Mononuclear cell (primary cell): Measurements from ENCODE around the gene TRPM4. TPM values are rescaled to one million over a fixed set of nuclear protein-coding genes. Genes with fewer than 3 reads are reported as not detected.

Experiments used
- H3K27me3 ChIP-seq: 2 replicates; pipeline ENCODE4 v1.6.0; 2011; ENCODE audit warnings: low read length, control low read depth; ENCODE audit not compliant: insufficient read depth
- H3K4me1 ChIP-seq: 2 replicates; pipeline ENCODE4 v1.5.1; 2011; ENCODE audit warnings: mild to moderate bottlenecking, low read length, control low read depth; ENCODE audit not compliant: insufficient read depth
- H3K4me3 ChIP-seq: 2 replicates; pipeline ENCODE4 v1.5.1; 2011; ENCODE audit warnings: mild to moderate bottlenecking, low read length, moderate library complexity
- H3K9me3 ChIP-seq: 2 replicates; pipeline ENCODE4 v1.5.1; 2011; ENCODE audit warnings: low read depth, mild to moderate bottlenecking, control low read depth, low read length
- total RNA-seq: library from RNA; depleted of rRNA; stranded (reverse); fragments of >200 nt; gene quantifications from one replicate; pipeline ENCODE4 v1.2.3, GENCODE V29; 2012

The TRPM4 gene
- 1.5 TPM for total RNA-seq

- Histone ChIP-seq H3K27me3 (peaks cover 14% of the 10 kb centered on the region), H3K9me3 (no peaks in the 10 kb centered on the region), H3K4me3 (peak within 1 kb of the TSS; percentile 18)
Measured at GRCh38 chr19:49157445-49158224, at the start of gene TRPM4. TRPM4 (plus strand) TSS chr19:49157792; CDS start chr19:49157867, 75 bp downstream.

DNA sequence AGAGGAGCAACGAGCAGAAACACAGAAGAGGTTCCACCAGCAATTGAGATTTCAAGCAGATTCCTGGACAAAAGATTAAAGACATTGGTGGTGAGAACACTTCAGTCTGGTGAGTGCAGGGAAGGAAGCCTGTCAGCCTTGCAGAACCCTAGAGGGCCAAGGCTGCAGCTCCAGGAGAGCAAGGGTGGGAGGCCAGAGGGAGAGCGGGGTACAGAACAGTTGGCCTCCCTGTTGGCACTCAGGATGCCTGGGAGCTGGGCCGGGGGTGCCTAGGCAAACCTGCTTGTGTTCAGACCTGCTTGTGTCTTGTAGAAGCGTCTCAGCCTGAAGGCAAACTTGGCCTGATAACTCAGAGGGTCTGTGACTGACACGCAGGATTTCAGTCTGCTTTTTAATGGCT, 48.5 kb upstream of the TRPM4 start:
- Histone ChIP-seq H3K4me3 (no peak overlapping the region), H3K4me1 (peaks cover 8% of the 10 kb centered on the region), H3K27me3 (no peaks in the 10 kb centered on the region), H3K9me3 (no peaks in the 10 kb centered on the region)

More at GRCh38 chr19:49157445-49158224, at the start of gene TRPM4:
- H3K4me1 ChIP-seq, result peaks cover 9% of the 10 kb centered on the region

GRCh38 chr19:49109569-49110233, 47.9 kb upstream of the TRPM4 start:
- Histone ChIP-seq H3K4me3 (no peak overlapping the region), H3K27me3 (no peaks in the 10 kb centered on the region), H3K4me1 (peaks cover 10% of the 10 kb centered on the region), H3K9me3 (no peaks in the 10 kb centered on the region)

GRCh38 chr19:49110567-49110966, 47.0 kb upstream of the TRPM4 start:
- Histone ChIP-seq H3K27me3 (no peaks in the 10 kb centered on the region), H3K9me3 (no peaks in the 10 kb centered on the region), H3K4me3 (no peak overlapping the region), H3K4me1 (peaks cover 16% of the 10 kb centered on the region)

DNA sequence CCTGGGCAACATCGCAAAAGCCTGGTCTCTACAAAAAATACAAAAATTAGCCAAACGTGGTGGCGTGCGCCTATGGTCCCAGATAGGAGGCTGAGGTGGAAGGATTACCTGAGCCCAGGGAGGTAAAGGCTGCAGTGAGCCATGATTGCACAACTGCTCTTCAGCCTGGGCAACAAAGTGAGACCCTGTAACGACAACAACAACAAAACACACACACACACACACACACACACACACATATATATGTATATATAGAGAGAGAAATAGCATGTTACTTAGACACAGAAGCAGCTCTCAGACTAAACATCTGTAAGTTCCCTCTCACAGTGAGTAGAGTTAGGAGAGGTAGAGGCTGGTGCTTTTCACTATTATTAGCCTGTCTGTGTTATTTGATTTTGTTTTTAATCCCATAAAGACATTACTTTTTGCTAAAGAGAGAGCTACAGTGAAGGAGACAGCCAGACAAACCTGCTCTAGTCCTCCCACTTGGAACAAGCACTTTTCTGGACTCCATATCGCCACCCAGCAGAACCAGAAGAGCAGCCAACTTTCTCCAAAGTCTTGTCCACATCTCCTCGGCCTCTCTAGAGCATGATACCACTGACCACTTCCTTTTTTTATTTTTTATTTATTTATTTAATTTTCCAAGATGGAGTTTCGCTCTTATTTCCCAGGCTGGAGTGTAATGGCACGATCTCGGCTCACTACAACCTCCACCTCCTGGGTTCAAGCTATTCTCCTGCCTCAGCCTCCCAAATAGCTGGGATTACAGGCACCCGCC, 46.2 kb upstream of the TRPM4 start:
- Histone ChIP-seq H3K9me3 (no peaks in the 10 kb centered on the region), H3K27me3 (no peaks in the 10 kb centered on the region), H3K4me3 (no peak overlapping the region), H3K4me1 (peaks cover 22% of the 10 kb centered on the region)

DNA sequence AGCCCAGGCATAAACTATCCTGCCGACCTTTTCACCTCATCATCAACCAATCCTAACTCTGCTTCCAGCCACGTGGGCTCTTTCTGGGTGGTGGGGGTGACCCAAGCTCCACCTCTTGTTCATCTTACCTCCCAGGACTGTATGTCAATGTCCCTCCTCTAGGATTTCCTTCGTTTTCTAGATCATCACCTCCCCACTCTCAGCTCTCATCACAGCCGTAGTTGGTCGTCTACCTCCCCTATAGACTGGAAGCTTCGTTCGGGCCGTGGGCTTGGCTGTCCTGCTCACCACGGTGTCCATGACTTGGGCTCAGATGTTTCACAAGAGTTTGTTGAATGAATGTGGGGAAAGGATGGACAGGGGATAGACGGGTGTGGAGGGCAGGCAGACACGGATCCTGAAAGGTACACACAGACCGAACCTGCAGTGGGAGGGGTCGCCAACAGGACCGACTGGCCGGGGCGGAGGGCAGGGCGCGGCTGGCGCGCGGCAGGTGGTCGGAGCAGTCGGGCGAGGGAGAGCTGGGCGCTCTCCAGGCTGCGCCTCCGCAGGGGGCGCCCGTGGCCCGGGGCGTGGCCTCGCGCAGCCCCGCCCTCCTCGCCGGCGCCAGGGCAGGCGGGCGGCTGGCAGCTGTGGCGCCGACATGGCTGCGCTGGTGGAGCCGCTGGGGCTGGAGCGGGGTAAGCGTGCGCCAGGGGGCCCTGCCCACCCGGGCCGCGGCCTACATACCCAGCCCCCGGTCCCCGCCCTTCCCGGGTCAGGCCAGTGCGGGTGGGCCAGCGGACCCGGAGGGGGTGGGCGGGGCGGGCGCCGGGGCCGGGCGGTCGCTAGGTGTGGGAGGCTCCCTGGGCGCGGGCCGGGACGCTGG, 43.6 kb upstream of the TRPM4 start, which contains the start of gene LIN7B:
LIN7B (plus strand) TSS at position 609 of the 868 bp plus-strand sequence; CDS start at position 644, 35 bp downstream.
- Histone ChIP-seq H3K27me3 (no peaks in the 10 kb centered on the region), H3K4me3 (peak within 1 kb of the TSS; percentile 47), H3K4me1 (peaks cover 39% of the 10 kb centered on the region)

DNA sequence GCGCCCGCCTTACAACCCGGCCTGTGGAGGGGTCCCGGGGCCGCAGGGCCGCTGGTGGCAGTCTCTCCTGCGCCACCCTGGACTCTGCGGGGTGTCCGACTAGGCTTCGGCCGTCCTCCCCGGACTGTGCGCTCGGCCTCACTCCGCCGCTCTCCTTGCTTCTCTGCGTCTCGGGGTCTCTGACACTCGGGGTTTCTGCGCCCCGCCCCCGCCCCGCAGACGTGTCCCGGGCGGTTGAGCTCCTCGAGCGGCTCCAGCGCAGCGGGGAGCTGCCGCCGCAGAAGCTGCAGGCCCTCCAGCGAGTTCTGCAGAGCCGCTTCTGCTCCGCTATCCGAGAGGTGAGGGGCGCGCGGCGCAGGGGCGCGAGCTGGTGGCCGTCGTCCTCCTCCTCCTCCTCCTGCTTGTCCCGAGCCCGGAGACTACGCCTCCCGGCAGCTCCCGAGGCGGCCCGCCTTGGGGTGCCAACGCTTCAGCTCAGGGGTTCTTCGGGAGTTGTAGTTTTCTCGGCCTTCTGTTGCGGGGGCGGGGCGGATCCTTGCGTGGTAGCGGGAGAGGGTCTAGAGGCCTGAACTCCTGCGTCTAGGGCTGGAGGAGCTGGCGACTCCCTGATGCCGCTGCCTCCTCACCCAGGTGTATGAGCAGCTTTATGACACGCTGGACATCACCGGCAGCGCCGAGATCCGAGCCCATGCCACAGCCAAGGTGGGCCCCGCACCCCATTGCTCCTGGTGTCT, 42.8 kb upstream of the TRPM4 start:
- Histone ChIP-seq H3K4me3 (peak overlapping the region; percentile 47), H3K9me3 (no peaks in the 10 kb centered on the region), H3K4me1 (peaks cover 44% of the 10 kb centered on the region)

More for the DNA sequence above, 43.6 kb upstream of the TRPM4 start, which contains the start of gene LIN7B:
- no peaks in the 10 kb centered on the region for H3K9me3 ChIP-seq

GRCh38 chr19:49116544-49116943, 41.0 kb upstream of the TRPM4 start:
- peaks cover 48% of the 10 kb centered on the region for H3K4me1 ChIP-seq
- H3K27me3 ChIP-seq, result peaks cover 11% of the 10 kb centered on the region
- H3K4me3 ChIP-seq, result no peak overlapping the region
- no peaks in the 10 kb centered on the region for H3K9me3 ChIP-seq

More for the DNA sequence above, 42.8 kb upstream of the TRPM4 start:
- no peaks in the 10 kb centered on the region for H3K27me3 ChIP-seq

GRCh38 chr19:49117677-49118564, 39.7 kb upstream of the TRPM4 start:
- Histone ChIP-seq H3K9me3 (no peaks in the 10 kb centered on the region), H3K4me1 (peaks cover 48% of the 10 kb centered on the region), H3K4me3 (peak overlapping the region; percentile 43), H3K27me3 (peaks cover 11% of the 10 kb centered on the region)

GRCh38 chr19:49118565-49119410, 38.8 kb upstream of the TRPM4 start, which contains the start of gene C19orf73:
C19orf73 (minus strand) TSS chr19:49119143; CDS start chr19:49119022, 121 bp downstream.
- no peaks in the 10 kb centered on the region for H3K9me3 ChIP-seq
- peaks cover 11% of the 10 kb centered on the region for H3K27me3 ChIP-seq
- peak within 1 kb of the TSS; percentile 43 for H3K4me3 ChIP-seq
- H3K4me1 ChIP-seq, result peaks cover 42% of the 10 kb centered on the region

GRCh38 chr19:49119411-49120324, 37.9 kb upstream of the TRPM4 start, which contains the start of gene PPFIA3:
PPFIA3 (plus strand) TSS chr19:49119544; CDS start chr19:49127874, 8,330 bp downstream.
- H3K4me3 ChIP-seq, result peak within 1 kb of the TSS; percentile 43
- H3K4me1 ChIP-seq, result peaks cover 38% of the 10 kb centered on the region
- peaks cover 11% of the 10 kb centered on the region for H3K27me3 ChIP-seq
- no peaks in the 10 kb centered on the region for H3K9me3 ChIP-seq
